HG03521 (cell line): ENCODE measurements around the gene RGS7.
"Not testable (repeated sequence)": the region's sequence is repeated elsewhere in the genome, so short reads cannot be mapped to it uniquely, and the experiment has no call there.

ENCODE experiments used
- ATAC-seq: cut with Tn5 transposase; IDR thresholded peaks from one replicate; pipeline ENCODE4 v1.9.1; 2021; ENCODE audit warnings: mild to moderate bottlenecking, moderate library complexity; ENCODE audit not compliant: unreplicated experiment

Gene RGS7

DNA sequence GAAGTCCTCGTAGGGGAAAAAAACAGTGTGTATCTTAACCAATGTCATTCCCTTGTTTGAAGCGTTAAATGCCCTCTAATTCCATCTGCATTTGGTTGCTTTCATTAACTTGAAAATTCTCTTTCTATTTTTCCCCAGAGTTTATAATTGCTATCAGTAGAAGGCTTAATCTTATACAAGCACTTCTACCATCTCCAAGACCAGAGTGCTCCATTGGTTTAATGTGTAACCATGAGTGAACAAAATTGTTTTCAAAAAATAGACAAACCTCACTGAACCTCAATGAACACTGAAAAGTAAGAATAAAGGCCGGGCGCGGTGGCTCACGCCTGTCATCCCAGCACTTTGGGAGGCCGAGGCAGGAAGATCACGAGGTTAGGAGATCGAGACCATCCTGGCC, 141.3 kb downstream of the RGS7 start:
- ATAC-seq, result no peak

DNA sequence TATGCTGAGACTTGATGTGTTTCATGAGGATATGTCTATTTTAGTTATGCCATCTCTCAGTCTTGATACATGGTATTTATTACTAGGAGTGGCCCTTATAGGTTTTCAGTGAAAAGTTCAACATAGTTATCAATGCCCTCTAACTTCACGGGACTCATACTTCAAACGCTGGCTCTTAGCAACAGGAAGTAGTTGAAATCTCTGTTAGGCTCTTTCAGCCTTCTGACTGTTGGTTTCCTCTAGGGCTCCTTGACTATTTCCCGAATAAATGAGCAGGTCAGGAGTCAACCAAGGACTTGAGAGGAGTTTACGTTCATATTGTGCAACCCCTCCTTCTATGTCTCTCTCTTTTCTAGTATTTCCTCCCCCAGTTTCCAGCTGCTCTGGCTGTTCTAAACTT, 141.8 kb downstream of the RGS7 start:
- ATAC-seq, result no peak

GRCh38 chr1:241213139-241213538, 143.9 kb downstream of the RGS7 start:
- no peak for ATAC-seq

- ATAC-seq, result no peak
Observed at GRCh38 chr1:241212628-241213027, 144.4 kb downstream of the RGS7 start.

DNA sequence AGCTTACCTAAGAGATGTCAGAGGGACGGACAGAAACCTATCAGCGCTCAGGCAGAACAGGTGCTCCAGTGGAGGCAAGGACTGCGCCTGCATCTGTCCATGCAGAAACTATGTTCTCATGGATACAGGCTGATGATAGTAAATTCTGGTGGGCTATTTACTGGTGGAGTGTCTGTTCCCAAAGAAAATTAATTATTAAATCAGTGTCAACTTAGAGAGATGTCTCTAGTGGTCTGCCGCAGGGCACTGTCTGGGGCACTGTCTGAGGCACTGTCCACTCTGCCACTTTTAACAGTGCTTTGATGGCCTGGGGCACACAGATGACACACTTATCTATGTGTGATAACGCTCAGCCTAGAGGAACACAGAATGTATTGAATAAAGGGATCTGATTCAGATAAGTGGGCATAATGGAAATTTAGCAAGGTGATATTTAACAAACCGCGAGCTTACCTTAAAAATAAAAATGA, 148.1 kb downstream of the RGS7 start:
- no peak for ATAC-seq

- ATAC-seq, result no peak
Observed at GRCh38 chr1:241203817-241204216, 153.2 kb downstream of the RGS7 start.

DNA sequence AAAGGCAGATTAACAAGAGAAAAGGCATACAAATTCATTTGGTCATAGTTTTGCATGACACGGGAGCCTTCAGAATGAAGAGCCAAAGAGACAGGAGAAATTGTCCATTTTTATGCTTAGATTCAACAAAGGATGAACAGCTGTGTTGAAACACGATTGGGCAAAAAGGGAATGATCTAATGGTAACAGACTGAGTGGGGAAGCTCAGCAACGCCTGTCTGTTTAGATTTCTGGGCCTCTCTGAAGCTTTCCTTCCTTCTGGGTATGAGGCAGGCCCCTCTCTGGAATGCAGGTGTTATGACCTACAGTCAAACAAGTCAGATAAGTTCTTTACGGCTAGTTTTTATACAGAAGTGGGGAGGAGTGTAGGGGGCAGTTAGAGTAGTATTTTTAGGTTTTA, 154.6 kb downstream of the RGS7 start:
- no peak for ATAC-seq

DNA sequence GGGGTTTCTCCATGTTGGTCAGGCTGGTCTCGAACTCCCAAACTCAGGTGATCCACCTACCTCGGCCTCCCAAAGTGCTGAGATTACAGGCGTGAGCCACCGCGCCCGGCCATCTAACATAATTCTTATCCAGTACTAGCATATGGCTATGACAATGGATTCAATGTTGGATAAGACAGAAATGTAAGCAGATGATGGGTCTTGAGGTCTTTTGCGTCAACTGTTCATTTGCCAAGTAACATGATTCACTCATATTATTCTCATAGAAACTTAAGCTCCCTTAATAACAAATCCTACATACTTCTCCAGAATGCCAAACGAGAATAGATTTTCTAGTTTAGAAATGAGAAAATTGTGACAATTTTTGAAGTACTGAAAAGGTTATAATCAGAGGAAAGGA, 170.3 kb downstream of the RGS7 start:
- no peak for ATAC-seq

- no peak for ATAC-seq
Observed at GRCh38 chr1:241181971-241182370, 175.0 kb downstream of the RGS7 start.

- no peak for ATAC-seq
Observed at GRCh38 chr1:241181471-241181870, 175.5 kb downstream of the RGS7 start.

DNA sequence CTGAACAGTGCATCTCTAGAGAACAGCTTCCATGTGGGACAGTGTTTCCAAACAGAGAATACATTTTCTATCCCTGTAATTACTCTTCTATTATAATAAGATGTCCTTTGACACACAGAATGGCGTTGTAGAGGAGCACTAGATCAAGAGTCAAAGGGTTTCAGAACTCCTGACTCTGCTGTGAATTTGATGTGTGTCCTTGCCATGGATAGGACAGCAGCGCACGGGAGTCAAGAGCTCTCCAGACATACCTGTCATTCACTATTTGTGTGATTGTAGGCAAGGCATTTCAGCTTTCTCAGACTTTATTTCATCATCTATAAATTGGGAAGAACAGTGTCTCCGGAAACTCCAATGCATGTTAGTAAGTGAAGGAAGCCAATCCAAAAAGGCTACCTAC, 176.4 kb downstream of the RGS7 start:
- ATAC-seq, result no peak

DNA sequence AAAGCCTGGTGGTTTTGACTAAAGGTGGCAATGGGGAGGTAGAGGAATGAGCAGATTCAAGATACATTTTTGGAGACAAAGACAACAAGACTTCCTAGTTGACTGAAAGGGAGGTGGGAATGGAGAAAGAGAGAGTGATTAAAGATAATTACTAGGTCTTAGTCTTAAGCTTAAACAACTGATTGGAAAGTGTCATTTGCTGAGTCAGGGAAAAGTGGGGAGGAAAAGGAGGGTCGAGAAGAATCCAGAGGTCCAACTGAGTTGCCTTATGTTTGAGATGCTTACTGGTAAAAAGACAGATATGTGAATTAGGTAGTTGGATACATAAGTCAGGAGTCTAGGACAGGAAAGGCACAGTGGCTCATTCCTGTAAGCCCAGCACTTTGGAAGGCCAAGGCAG, 179.3 kb downstream of the RGS7 start:
- ATAC-seq, result no peak

DNA sequence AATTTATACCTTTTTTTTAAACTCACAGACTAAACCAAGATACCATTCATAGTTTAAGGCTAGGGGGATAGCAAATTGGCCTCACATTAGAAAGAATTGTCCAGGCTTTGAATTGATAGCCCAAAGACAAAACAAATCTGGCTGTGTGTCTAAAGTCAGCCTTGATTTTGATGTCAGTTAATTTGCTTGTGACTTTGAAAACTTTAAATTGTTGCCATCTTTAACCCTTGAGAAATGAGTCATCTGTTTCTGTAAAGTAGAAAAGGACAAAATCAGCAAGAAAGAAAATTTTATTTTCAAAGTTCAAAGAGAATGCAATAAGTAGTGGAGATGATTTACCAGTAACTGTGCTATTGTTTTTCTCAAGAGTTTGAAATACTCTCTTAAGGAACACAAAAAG, 184.5 kb downstream of the RGS7 start:
- ATAC-seq, result no peak

DNA sequence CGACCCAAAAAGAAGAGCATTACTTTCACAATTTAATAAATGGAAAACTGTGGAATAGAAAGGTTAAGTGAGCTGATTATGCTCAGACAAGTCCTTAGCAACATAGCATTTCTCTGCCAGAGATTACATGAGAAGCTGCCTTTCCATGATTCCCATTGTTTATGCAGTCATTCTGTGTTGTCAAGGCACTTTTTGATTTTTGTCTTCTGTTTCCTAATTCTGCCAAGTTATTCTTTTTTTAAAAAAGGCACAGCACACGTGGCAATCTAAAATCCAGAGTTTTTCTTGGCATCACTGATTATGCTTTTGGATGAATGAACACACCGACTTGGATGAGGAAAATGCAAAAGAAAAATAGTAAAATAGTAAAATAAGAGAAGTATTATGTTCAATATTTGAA, 185.0 kb downstream of the RGS7 start:
- ATAC-seq, result no peak

GRCh38 chr1:241167121-241167630, 189.8 kb downstream of the RGS7 start:
- no peak for ATAC-seq

- no peak for ATAC-seq
Observed at GRCh38 chr1:241166625-241167024, 190.4 kb downstream of the RGS7 start.

GRCh38 chr1:241165256-241165655, 191.7 kb downstream of the RGS7 start:
- not testable (repeated sequence) for ATAC-seq

DNA sequence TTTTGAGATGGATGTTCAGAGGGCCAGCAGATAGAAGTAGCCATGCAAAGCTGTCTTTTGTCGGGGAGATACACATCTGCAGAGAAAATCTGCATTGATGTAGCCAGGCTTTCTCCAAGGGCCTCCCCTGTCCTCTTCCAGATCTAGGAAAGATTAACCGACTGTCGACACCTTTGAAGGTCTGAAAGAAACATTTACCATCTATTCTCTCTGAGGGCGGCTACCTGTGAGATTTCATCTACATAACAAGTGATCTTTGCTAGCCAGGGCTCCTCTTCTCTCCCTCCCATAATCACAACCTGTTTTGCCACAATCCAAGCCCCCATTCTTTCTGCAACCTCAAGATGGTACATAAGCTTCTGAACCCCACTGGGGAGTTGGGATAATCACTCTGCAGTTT, 193.6 kb downstream of the RGS7 start:
- ATAC-seq, result no peak

- no peak for ATAC-seq
Observed at GRCh38 chr1:241161188-241161689, 195.8 kb downstream of the RGS7 start.

GRCh38 chr1:241157435-241157834, 199.6 kb downstream of the RGS7 start:
- no peak for ATAC-seq

GRCh38 chr1:241156231-241156965, 200.6 kb downstream of the RGS7 start:
- ATAC-seq, result no peak

GRCh38 chr1:241145881-241146280, 211.1 kb downstream of the RGS7 start:
- ATAC-seq, result no peak
